GM12878 (cell line): ENCODE results near the gene MBD5. TPM values are rescaled to one million over a fixed set of nuclear protein-coding genes. Genes with fewer than 3 reads are reported as not detected.

Experiments
- ATAC-seq: fragments of 200-7000 bp; cut with Tn5 transposase; 3 replicates; pipeline ENCODE4 v1.9.1; 2020; ENCODE audit warnings: mild to moderate bottlenecking, moderate library complexity
- BruUV-seq: library from RNA; stranded (reverse); fragments of 400-500 nt; replicated peaks from 2 replicates; lab custom pipeline; 2021; lab: Mats Ljungman, UMichigan
- CTCF ChIA-PET: fragments of 300-600 bp; sonication (Branson Sonifier 250); formaldehyde crosslinking; extraction: SDS; loops from one replicate; lab custom pipeline; 2021; ENCODE audit warnings: inconsistent platforms; lab: Yijun Ruan, JAX
- POLR2A ChIA-PET: fragments of 350-600 bp; formaldehyde crosslinking; extraction: SDS; loops from one replicate; lab custom pipeline; 2021; ENCODE audit warnings: inconsistent platforms; lab: Charles Lee
- RAD21 ChIA-PET: fragments of 300-600 bp; sonication (Branson Sonifier 250); formaldehyde crosslinking; loops from one replicate; lab custom pipeline; 2023; ENCODE audit warnings: antibody characterized with exemption; ENCODE audit not compliant: unreplicated experiment; lab: Charles Lee
- SMC1A ChIA-PET: fragments of 300-600 bp; sonication (Branson Sonifier 250); formaldehyde crosslinking; loops from one replicate; lab custom pipeline; 2023; ENCODE audit not compliant: unreplicated experiment, uncharacterized antibody; lab: Charles Lee
- DNase-seq: peaks from one replicate; pipeline ENCODE4 v3.0.0-alpha.2; 2011; ENCODE audit warnings: low read depth, low spot score
- FAIRE-seq: peaks from 3 replicates; lab custom pipeline; 2011; peaks lifted over from hg19 to GRCh38; lab: Jason Lieb, UNC
- H2AFZ ChIP-seq: 2 replicates; pipeline ENCODE4 v1.6.0; 2011; ENCODE audit warnings: low read depth, low read length, control low read depth; ENCODE audit not compliant: control insufficient read depth
- H3K27ac ChIP-seq: 2 replicates; pipeline ENCODE4 v1.5.1; 2011; ENCODE audit warnings: control low read depth; ENCODE audit not compliant: control insufficient read depth, insufficient read depth
- H3K27me3 ChIP-seq, 2 experiments: replicated peaks in 1 of 2; 2 replicates each; pipeline versions ENCODE4 v1.6.0 to v1.6.1; 2011; ENCODE audit warnings: low read length in 1 of 2; ENCODE audit not compliant: control insufficient read depth in 2 of 2, insufficient read depth in 2 of 2
- H3K36me3 ChIP-seq, 2 experiments: 2 replicates each; pipeline ENCODE4 v1.5.1; 2011; ENCODE audit warnings: low read length in 1 of 2; ENCODE audit not compliant: control insufficient read depth in 2 of 2, insufficient read depth in 2 of 2
- H3K4me1 ChIP-seq: 2 replicates; pipeline ENCODE4 v1.6.1; 2011; ENCODE audit warnings: mild to moderate bottlenecking, low read length, moderate library complexity, mixed read lengths; ENCODE audit not compliant: control insufficient read depth, insufficient read depth
- H3K4me2 ChIP-seq: 2 replicates; pipeline ENCODE4 v1.6.0; 2011; ENCODE audit warnings: control low read depth; ENCODE audit not compliant: control insufficient read depth, insufficient read depth
- H3K4me3 ChIP-seq: fragments of 200-600 bp; sonication (generic); 2 replicates; pipeline ENCODE4 v1.5.1; 2016
- H3K79me2 ChIP-seq: 2 replicates; pipeline ENCODE4 v1.6.0; 2011; ENCODE audit warnings: low read length; ENCODE audit not compliant: control insufficient read depth, insufficient read depth
- H3K9ac ChIP-seq: 2 replicates; pipeline ENCODE4 v1.8.0; 2011; ENCODE audit warnings: low read length, control low read depth, mixed read lengths; ENCODE audit not compliant: control insufficient read depth, insufficient read depth
- H3K9me3 ChIP-seq: replicated peaks from 3 replicates; pipeline ENCODE4 v1.5.1; 2011; ENCODE audit warnings: mild to moderate bottlenecking, low read length; ENCODE audit not compliant: control insufficient read depth, insufficient read depth
- H4K20me1 ChIP-seq: 2 replicates; pipeline ENCODE4 v1.6.0; 2011; ENCODE audit not compliant: control insufficient read depth, insufficient read depth
- CBX5 ChIP-seq: sonication (generic); IDR thresholded peaks from 2 replicates; pipeline ENCODE4 v1.6.1; 2016; ENCODE audit warnings: low read depth, moderate library complexity, mild to moderate bottlenecking, inconsistent platforms
- EZH2 ChIP-seq: IDR thresholded peaks from 2 replicates; pipeline ENCODE4 v1.6.1; 2012; ENCODE audit warnings: low read depth, mild to moderate bottlenecking, control low read depth, inconsistent platforms, low read length, borderline replicate concordance; ENCODE audit not compliant: control insufficient read depth
- HDGF ChIP-seq: fragments of 450-650 bp; IDR thresholded peaks from 2 replicates; pipeline ENCODE4 v1.6.1; 2016; ENCODE audit warnings: antibody characterized with exemption
- SREBF1 ChIP-seq: IDR thresholded peaks from 2 replicates; pipeline ENCODE4 v1.6.1; 2012; ENCODE audit warnings: mild to moderate bottlenecking, low read length
- ZBTB33 ChIP-seq: fragments of 450-650 bp; IDR thresholded peaks from 2 replicates; pipeline ENCODE4 v1.6.1; 2017; ENCODE audit warnings: mild to moderate bottlenecking
- WGBS: methylation state at CpG from one replicate; pipeline ENCODE4 v1.1.6; 2016; ENCODE audit warnings: low lambda C conversion rate; ENCODE audit not compliant: insufficient replicate concordance, insufficient coverage; ENCODE audit errors: missing lambda C conversion rate; 5-methylcytosine and 5-hydroxymethylcytosine counted together
- in situ Hi-C: fragments of 300-500 bp; cut with MboI; formaldehyde crosslinking; loops from 9 replicates; pipeline ENCODE4 v1.14.3; 2018; ENCODE audit warnings: mixed read lengths
- intact Hi-C: fragments of 100-400 bp; cut with micrococcal nuclease; formaldehyde crosslinking; loops from one replicate; pipeline ENCODE4 v1.14.2; 2022; ENCODE audit not compliant: unreplicated experiment
- polyA plus RNA-seq, 11 experiments: library from polyadenylated mRNA; depleted of rRNA in 4 of 11; unstranded in 6 of 11; stranded (reverse) in 5 of 11; fragments of >200 nt; fragmentation: Nextera tagmentation in 4 of 11; fragmentation: Illumina TruSeq in 1 of 11; extraction: Ambion mirVana in 4 of 11; extraction: Trizol in 1 of 11; gene quantifications; 1 replicate in 1 of 11; 2 replicates in 10 of 11; pipeline versions ENCODE4 v1.2.1 to v1.2.3, GENCODE V29; 2011 to 2016; ENCODE audit warnings: inconsistent platforms in 2 of 11, missing spikeins in 2 of 11, low read depth in 1 of 11
- total RNA-seq, 4 experiments: library from RNA; depleted of rRNA in 3 of 4; stranded (reverse); fragments of >200 nt in 3 of 4; fragmentation: Illumina TruSeq in 1 of 4; extraction: Trizol in 1 of 4; gene quantifications; 2 replicates each; pipeline versions ENCODE4 v1.2.1 to v1.2.3, GENCODE V29; 2013 to 2021
- TF ChIP-seq, protein P1 (sequence below): fragments of 150-350 bp; IDR thresholded peaks from 2 replicates; pipeline ENCODE4 v1.6.1; 2016; ENCODE audit warnings: low read depth, low read length

The MBD5 gene
- total and polyA plus RNA-seq, 10 of the 15 experiments (the other 5 are each of a cell fraction or from before 2014, with no cell fraction given) = 7.4 to 58.0 (median 21.2) TPM

DNA sequence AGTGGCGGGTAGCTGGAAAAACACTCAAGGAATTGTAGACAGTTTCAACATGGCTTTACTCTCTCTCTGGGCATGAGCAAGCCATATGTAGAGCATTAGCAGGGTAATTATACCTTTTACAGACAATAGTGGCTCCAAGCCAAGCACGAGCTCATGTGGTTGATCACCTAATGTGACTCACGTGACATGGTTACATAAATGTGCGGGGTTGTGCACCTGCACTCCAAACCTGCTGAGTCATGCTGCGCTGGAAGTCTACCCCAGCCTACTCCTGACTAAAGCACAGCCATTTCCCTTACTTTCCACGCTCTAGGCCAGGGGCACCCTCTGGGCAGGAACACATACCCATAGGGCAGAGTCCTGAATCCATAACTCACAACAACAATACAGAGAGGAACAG, 232.8 kb downstream of the MBD5 start:
- ChIA-PET CTCF (no interaction called here), POLR2A (no interaction called here), SMC1A (no interaction called here), RAD21 (no interaction called here)
- no peak for DNase-seq
- H3K79me2 ChIP-seq = no peaks in the 10 kb centered on the region
- BruUV-seq = no TSS peak
- peaks cover 0 to 1% of the 10 kb centered on the region in 2 experiments; a peak in 3 of 4 replicates for H3K36me3 ChIP-seq
- no peak overlapping the region for H3K27ac ChIP-seq
- peak; percentile 76 for TF ChIP-seq ZBTB33
- TF ChIP-seq, protein P1, sequence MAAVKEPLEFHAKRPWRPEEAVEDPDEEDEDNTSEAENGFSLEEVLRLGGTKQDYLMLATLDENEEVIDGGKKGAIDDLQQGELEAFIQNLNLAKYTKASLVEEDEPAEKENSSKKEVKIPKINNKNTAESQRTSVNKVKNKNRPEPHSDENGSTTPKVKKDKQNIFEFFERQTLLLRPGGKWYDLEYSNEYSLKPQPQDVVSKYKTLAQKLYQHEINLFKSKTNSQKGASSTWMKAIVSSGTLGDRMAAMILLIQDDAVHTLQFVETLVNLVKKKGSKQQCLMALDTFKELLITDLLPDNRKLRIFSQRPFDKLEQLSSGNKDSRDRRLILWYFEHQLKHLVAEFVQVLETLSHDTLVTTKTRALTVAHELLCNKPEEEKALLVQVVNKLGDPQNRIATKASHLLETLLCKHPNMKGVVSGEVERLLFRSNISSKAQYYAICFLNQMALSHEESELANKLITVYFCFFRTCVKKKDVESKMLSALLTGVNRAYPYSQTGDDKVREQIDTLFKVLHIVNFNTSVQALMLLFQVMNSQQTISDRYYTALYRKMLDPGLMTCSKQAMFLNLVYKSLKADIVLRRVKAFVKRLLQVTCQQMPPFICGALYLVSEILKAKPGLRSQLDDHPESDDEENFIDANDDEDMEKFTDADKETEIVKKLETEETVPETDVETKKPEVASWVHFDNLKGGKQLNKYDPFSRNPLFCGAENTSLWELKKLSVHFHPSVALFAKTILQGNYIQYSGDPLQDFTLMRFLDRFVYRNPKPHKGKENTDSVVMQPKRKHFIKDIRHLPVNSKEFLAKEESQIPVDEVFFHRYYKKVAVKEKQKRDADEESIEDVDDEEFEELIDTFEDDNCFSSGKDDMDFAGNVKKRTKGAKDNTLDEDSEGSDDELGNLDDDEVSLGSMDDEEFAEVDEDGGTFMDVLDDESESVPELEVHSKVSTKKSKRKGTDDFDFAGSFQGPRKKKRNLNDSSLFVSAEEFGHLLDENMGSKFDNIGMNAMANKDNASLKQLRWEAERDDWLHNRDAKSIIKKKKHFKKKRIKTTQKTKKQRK = peak; percentile 75
- no peak for TF ChIP-seq HDGF
- TF ChIP-seq SREBF1 = no peak
- TF ChIP-seq CBX5 = peak; percentile 67; the same call in 1 of the 2 replicates
- TF ChIP-seq EZH2 = no peak
- no peak overlapping the region for H2AFZ ChIP-seq
- peaks cover 25% of the 10 kb centered on the region; the same call in 2 of the 3 replicates for H3K9me3 ChIP-seq
- H3K4me1 ChIP-seq = no peaks in the 10 kb centered on the region
- no peaks in the 10 kb centered on the region for H3K27me3 ChIP-seq
- no peak for ATAC-seq
- no peak overlapping the region for H3K4me2 ChIP-seq
- no peaks in the 10 kb centered on the region for H4K20me1 ChIP-seq
- intact Hi-C loops (no loop called here), in situ Hi-C loops (no loop called here)
- no peak for FAIRE-seq
- no peak overlapping the region for H3K9ac ChIP-seq
- H3K4me3 ChIP-seq = no peak overlapping the region
- 98% methylated on average over 6 of the region's 6 CpGs for WGBS
